NCI-H82 treated with DMSO at 0.1 percent for 48 hours (cell line): ENCODE data around the gene NUP107.

Source experiments
- DNase-seq: peaks from one replicate; lab custom pipeline; 2025; ENCODE audit not compliant: unreplicated experiment; lab: John Stamatoyannopoulos, UW

The NUP107 gene

GRCh38 chr12:68771223-68771925, 84.6 kb downstream of the NUP107 start:
- DNase-seq, result no peak

DNA sequence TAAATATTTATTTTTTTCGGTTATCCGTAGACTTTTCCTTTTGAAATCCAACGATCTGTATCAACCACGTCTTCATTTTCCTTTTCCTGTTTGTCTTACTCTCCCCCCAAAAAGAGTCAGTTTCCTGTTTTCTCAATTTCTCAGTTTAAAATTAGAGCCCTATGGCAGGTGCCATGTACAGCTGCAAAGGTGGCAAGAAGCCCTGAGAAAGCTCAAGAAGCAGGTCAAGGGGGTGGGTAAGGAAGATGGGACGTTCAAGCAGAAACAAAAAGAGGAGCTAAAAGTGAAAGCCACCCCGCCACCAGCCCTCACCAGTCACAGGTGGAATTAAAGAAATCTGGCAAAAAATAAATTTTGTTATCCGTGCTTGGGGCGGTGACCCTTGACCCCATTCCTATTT, 85.9 kb downstream of the NUP107 start:
- no peak for DNase-seq

DNA sequence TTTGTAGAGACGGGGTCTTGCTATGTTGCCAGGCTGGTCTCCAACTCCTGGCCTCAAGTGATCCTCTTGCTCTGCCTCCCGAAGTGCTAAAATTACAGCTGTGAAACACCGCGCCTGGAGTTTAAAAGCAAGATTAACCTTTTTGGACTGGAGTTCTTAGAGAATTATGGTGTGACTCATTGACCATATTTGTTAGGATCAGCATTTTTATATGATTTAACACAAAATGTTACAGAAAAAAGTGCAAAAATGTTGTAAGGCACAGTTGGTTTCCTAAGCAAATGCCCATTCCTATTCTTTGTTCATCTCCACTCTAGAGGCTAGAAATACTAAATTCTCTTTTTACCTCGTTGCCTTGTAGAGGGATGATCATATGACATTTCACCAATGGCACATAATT, 86.8 kb downstream of the NUP107 start:
- no peak for DNase-seq

GRCh38 chr12:68775121-68775630, 88.4 kb downstream of the NUP107 start:
- DNase-seq, result no peak

DNA sequence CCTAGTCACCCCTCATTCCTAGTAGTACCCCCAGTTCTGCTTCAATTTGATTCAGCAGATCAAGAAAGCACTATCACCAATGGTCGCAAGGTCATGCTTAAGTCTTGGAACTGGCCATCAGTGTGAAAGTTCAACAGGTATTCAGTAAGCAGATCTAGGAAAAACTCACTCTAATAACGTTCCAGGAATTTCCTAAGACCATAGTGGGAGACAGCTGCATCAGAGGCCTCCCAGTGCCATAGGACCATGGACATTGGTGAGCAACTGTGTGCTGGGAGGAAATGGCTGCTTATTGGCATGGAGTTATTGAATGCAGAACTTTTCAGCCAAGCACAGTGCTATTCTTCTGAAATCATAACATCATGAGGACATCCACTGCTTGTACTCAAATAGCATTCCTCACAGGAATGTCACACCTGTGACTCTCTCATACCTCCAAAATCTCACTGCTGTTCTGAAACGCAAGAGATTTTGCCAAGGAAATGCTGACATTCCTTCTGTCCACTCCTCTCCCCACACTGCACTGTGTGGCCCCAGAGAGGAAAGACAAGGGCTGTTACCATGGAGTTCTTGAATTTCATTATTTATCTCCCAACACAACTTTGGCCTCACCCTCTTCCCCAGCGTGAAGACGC, 90.3 kb downstream of the NUP107 start:
- DNase-seq, result no peak

GRCh38 chr12:68779280-68779679, 92.5 kb downstream of the NUP107 start:
- no peak for DNase-seq

DNA sequence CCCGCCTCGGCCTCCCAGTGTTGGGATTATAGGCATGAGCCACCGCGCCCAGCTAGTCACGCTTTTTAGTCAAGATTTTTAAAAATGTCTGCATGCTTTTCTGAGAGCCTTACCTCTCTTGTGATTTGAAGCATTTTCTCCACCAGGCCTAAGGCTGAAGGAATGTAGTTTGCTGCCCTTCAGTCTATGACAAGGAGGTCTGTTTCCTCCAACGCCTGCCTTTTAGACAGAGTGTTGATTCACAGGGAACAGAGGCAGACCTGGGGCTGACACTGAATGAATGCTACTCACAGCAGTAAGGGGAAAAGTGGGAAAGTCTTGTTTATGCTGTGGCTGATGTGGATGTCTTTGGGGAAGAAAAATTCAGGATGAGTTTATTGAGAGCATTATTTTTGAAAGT, 94.0 kb downstream of the NUP107 start:
- no peak for DNase-seq

GRCh38 chr12:68781728-68782127, 95.0 kb downstream of the NUP107 start:
- DNase-seq, result no peak

DNA sequence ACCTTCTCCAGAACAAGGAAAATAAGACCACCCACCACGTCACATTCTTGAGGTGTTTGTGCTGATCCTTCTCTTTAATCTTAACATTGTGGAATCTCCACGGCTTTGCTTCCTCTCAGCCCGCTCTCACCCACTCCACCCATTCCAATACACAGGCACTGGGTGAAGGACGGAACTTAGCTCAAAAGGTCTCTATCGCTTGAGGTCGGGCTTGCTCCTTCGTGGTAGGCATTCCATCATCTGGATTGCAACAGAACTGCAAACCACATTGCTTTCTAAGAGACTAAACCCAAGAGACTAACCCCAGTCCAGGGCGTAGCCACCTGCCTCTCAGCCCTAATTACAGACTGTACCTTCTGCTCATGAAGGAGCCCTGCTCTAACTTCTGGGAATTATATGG, 97.2 kb downstream of the NUP107 start:
- DNase-seq, result no peak

DNA sequence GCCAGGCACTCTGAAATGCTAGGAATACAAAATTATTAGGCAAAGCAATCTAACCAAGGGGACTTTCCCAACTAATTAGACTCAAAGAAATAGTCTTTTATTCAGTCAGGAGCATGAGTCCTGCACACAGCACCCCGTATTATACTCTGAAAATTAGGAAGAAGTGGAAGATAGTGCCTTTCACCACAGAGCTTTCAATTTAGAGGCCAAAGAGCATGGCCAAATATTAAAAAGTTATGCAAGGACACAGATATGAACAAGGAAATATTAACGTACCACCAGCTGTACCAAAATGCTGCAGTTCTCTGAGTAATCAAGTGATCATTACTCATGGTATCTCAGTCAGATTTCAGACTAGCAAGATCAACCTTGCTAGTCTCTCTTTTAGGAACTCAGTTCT, 98.6 kb downstream of the NUP107 start:
- DNase-seq, result no peak

DNA sequence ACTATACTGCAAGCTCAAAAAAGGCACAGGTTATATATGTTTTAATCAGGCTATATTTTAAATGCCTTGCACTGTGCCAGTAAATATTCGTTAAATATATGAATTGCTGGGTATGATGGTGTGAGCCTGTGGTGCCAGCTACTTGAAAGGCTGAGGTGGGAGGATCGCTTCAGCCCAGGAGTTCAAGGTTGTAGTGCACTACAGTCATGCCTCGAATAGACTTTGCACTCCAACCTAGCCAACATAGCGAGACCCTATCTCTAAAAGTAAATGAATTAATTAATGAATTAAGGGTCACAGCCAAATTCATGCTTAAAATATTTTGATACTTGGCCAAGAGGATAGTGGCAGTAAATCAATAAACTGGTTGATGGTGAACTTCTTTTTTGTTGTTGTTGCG, 99.0 kb downstream of the NUP107 start:
- DNase-seq, result no peak

DNA sequence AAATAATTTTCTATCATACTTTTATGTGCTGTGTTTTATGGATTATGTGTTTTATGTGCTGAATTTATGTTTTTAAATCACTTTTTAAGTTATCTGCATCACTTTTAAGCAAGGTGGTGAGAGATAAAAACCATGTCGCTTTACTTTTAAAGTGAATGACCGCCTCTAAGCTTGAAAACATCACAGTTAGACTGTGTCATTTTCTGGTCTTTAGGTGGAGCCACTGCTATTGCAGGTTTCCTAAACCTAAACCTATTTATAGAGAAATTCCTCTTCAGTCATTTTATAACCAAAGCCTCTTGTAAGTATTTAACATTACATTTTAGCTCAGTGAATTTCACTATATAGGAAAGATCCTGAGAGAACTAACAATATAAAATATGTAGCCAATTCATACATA, 100.2 kb downstream of the NUP107 start:
- no peak for DNase-seq

DNA sequence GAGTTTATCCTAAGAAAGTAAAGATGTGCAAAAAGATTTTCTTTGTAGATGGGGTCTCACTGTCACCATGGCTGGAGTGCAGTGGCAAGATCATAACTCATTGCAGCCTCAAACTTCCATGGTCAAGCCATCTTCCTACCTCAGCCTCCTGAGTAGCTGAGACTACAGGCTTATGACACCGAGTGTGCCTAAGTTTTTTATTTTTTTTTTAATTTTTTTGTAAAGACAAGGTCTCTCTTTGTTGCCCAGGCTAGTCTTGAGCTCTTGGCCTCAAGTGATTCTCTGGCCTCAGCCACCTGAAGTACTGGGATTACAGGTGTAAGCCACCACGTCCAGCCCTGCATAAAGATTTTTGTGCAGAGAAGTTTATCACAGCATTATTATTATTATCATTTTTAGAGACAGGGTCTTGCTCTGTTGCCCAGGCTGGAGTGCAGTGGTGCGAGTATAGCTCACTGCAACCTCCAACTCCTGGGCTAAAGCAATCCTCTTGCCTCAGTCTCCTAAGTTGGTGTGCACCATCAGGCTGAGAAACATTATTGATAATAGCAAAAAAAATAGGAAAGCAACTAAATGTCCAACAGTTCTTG, 101.9 kb downstream of the NUP107 start:
- DNase-seq, result no peak

- no peak for DNase-seq
Observed at GRCh38 chr12:68789144-68789878, 102.5 kb downstream of the NUP107 start.

DNA sequence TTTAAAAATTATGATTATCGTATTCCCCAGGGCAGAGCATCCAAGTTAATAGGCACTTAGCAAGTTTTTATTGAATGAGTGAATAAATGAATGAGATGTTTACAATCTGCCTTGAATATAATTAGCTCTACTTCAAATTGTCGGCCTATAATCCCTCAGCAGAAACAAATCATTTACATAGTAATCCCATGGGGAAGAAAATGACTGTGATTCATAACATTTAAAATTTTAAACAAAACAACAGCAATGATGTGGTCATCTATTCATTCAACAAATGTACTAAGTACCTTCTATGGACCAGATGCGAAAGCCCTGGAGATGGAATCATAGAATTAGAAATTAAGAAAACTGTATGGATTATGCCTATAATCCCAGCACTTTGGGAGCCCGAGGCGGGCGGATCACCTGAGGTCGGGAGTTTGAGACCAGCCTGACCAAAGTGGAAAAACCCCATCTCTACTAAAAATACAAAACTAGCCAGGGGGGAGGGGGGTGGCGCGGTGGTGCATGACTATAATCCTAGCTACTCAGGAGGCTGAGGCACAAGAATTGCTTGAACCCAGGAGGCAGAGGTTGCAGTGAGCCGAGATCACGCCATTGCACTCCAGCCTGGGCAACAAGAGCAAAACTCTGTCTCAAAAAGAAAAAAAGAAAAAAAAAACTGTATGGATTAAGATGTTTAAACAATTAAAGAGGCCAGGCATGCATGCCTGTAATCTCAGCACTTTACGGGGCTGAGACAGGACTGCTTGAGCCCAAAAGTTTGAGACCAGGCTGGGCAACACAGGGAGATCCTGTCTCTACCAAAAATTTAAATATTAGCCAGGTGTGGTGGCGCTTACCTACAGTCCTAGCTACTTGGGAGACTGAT, 103.5 kb downstream of the NUP107 start:
- no peak for DNase-seq

- no peak for DNase-seq
Observed at GRCh38 chr12:68790952-68791234, 104.1 kb downstream of the NUP107 start.

DNA sequence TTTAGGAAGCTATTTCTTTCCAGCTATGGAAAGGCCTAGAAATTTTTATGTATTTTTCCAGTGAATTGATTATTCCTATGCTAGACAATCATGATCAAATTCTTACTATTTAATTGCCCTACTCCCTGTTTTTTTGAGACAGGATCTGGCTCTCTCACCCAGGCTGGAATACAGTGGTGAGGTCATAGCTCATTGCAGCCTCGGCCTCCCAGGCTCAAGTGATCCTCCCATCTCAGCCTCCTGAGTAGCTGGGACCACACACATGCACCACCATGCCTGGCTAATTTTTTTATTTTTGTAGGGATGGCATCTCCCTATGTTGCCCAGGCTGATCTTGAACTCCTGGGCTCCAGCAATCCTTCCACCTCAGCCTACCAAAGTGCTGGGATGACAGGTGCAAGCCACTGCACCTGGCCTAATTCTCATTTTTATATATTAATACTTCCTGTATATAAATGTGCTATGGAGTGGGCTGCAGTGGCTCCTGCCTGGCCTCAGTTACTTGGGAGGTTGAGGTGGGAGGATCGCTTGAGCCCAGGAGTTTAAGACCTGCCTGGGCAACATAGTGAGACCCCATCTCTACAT, 105.2 kb downstream of the NUP107 start:
- no peak for DNase-seq

DNA sequence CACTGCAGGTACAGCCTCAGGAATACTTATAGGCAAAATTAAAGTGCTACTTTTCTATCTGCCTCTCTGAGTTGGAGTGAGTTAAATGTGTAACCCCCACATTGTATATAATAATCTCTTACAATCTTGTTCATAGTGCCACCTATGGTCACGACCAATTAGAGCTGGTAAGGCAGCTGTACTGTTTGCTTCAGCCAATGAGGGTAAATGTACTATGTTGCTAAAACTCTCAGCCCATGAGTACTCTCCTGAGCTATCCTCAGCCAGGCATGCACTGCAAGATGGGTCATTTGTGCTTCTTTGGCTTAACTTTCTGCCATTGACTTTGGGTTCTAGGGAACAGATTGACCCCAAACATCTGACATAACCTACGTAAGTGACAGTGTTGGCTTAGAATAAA, 106.2 kb downstream of the NUP107 start:
- peak; percentile 40 for DNase-seq

DNA sequence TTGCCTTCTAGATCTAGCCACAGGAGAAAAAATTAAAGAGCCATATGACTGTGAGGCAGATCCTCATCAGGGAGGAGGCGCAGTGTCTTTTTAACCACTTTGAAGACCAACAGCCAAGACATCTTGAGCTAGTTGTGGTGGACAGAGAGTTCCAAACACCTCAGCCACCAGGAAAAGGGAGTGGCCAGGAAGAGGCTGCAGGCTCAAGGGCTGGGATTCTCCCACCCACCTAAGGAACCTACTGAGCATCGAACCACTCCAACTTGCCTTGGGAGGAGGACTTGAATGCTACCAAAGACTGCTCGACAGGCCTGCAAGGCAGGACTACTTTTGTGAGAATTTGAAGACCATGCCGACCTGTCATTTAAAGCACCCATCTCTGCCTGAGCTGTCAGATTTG, 106.7 kb downstream of the NUP107 start:
- no peak for DNase-seq

- DNase-seq, result no peak
Observed at GRCh38 chr12:68793975-68794652, 107.3 kb downstream of the NUP107 start.
